CD4-positive, alpha-beta T cell treated with Interleukin-21 for 1 hour (primary cell): Measurements from ENCODE around the gene MPZL1.
"Not testable (repeated sequence)": the region's sequence is repeated elsewhere in the genome, so short reads cannot be mapped to it uniquely, and the experiment has no call there.

Experiments
- DNase-seq: peaks from one replicate; pipeline ENCODE4 v3.0.0-alpha.2; 2020

The MPZL1 gene

GRCh38 chr1:167819849-167820683 lies 98.3 kb downstream of the MPZL1 start:
- no peak for DNase-seq

GRCh38 chr1:167820684-167821355 lies 99.0 kb downstream of the MPZL1 start:
- DNase-seq = no peak

GRCh38 chr1:167821356-167821685 lies 99.5 kb downstream of the MPZL1 start:
- no peak for DNase-seq

- no peak for DNase-seq
Observed at GRCh38 chr1:167821969-167822685, 100.3 kb downstream of the MPZL1 start.

- no peak for DNase-seq
Observed at GRCh38 chr1:167824163-167824794, 102.5 kb downstream of the MPZL1 start.

- DNase-seq = no peak
Observed at GRCh38 chr1:167825419-167826079, 103.8 kb downstream of the MPZL1 start.

GRCh38 chr1:167826127-167826526 lies 104.3 kb downstream of the MPZL1 start:
- no peak for DNase-seq

- no peak for DNase-seq
Observed at GRCh38 chr1:167829868-167830267, 108.1 kb downstream of the MPZL1 start.

GRCh38 chr1:167830668-167831067 lies 108.9 kb downstream of the MPZL1 start:
- not testable (repeated sequence) for DNase-seq

- DNase-seq = no peak
Observed at GRCh38 chr1:167832693-167833092, 110.9 kb downstream of the MPZL1 start.

GRCh38 chr1:167833904-167834303 lies 112.1 kb downstream of the MPZL1 start:
- no peak for DNase-seq

GRCh38 chr1:167836197-167836596 lies 114.4 kb downstream of the MPZL1 start:
- no peak for DNase-seq

GRCh38 chr1:167837326-167837725 lies 115.5 kb downstream of the MPZL1 start:
- DNase-seq = no peak

GRCh38 chr1:167839009-167839408 lies 117.2 kb downstream of the MPZL1 start:
- no peak for DNase-seq
